ENCODE data around the gene MAGEA10. TPM values are rescaled to one million over a fixed set of nuclear protein-coding genes. Genes with fewer than 3 reads are reported as not detected.
"Not testable (repeated sequence)": the region's sequence is repeated elsewhere in the genome, so short reads cannot be mapped to it uniquely, and the experiment has no call there.

Gene MAGEA10
- total RNA-seq, 1 experiment from 2014 or later = not detected

DNA sequence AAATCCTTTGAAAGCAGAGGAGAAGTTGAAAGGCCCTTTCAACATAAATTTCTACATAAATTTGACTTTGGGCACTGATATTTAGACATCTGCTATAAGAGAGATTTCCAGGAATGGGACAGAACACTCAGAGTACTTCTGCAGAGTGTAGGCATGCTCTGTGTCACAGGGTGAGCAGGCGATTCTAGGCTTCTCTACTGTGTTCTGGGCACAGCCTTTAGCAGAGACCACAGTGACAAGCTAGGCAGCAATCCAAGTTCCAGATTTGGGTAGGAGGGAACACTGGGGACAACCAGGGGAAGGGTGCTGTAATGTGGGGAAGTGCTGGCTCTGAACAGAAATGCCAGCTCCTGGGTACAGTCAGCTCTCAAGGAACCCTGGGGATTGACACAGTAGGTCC, 6.9 kb downstream of the MAGEA10 start:
- H3K9me3 ChIP-seq (ENCODE audit: control insufficient read depth, low read depth, low read length) = peaks cover 49% of the 10 kb centered on the region
- no peak overlapping the region for H3K27ac ChIP-seq (ENCODE audit: insufficient read length, low read depth, low read length)
- H4K91ac ChIP-seq (ENCODE audit: insufficient read length, low read depth, low read length) = no peak overlapping the region
- no peaks in the 10 kb centered on the region for H3K27me3 ChIP-seq (ENCODE audit: insufficient read depth, low read length)
- no peak overlapping the region for H3K18ac ChIP-seq (ENCODE audit: insufficient read length, low read depth, low read length)
- H3K4me1 Mint-ChIP-seq = peaks cover 8 to 9% of the 10 kb centered on the region in 2 experiments
- H4K5ac ChIP-seq (ENCODE audit: insufficient read length, low read depth, low read length) = no peak overlapping the region
- no peak overlapping the region for H3K4me2 ChIP-seq (ENCODE audit: insufficient read depth, insufficient read length, low read length)
- H3K14ac ChIP-seq (ENCODE audit: insufficient read depth, low read length) = no peak overlapping the region
- H3K4ac ChIP-seq (ENCODE audit: low read depth, low read length) = no peak overlapping the region
- H4K20me1 ChIP-seq (ENCODE audit: control insufficient read depth, insufficient read depth, insufficient read length) = no peaks in the 10 kb centered on the region
- no peak overlapping the region for H2BK15ac ChIP-seq (ENCODE audit: low read depth, low read length)
- no peak overlapping the region for H2AFZ ChIP-seq (ENCODE audit: low read length)
- H3K27me3 Mint-ChIP-seq (ENCODE audit: low read depth) = peaks cover 3% of the 10 kb centered on the region
- peaks cover 5 to 8% (median 7%) of the 10 kb centered on the region in 3 experiments; a peak in 5 of 7 replicates for H3K36me3 Mint-ChIP-seq (ENCODE audit: insufficient read depth in 1 of 3, low read depth in 3 of 3)
- H2BK120ac ChIP-seq (ENCODE audit: low read depth, low read length, poor library complexity, severe bottlenecking) = no peak overlapping the region
- H3K4me1 ChIP-seq (ENCODE audit: insufficient read depth, low read length) = no peaks in the 10 kb centered on the region
- H3K27ac Mint-ChIP-seq = no peak overlapping the region
- no peak overlapping the region for H3K9ac ChIP-seq (ENCODE audit: extremely low read depth, insufficient read length, low read length)
- no peaks in the 10 kb centered on the region for H3K23me2 ChIP-seq (ENCODE audit: insufficient read length, low read depth, low read length, poor library complexity, severe bottlenecking)
- no peaks in the 10 kb centered on the region for H3K79me2 ChIP-seq (ENCODE audit: insufficient read depth, low read length)
- no CpG with 5 or more reads among the region's 1 CpG for WGBS (ENCODE audit: extremely low coverage, insufficient read length, low lambda C conversion rate)
- no peak for DNase-seq
- peaks cover 70 to 80% of the 10 kb centered on the region in 2 experiments for H3K9me3 Mint-ChIP-seq
- no peak overlapping the region for H2BK20ac ChIP-seq (ENCODE audit: low read depth, low read length, poor library complexity, severe bottlenecking)
- no peaks in the 10 kb centered on the region for H3K79me1 ChIP-seq (ENCODE audit: insufficient read depth, low read depth, low read length, poor library complexity, severe bottlenecking)
- H2BK5ac ChIP-seq (ENCODE audit: insufficient read length, low read length) = no peak overlapping the region
- H2BK12ac ChIP-seq (ENCODE audit: insufficient read length, low read depth, low read length) = no peak overlapping the region
- H3K56ac ChIP-seq (ENCODE audit: insufficient read length, low read depth, low read length) = no peak overlapping the region
- H3K4me3 Mint-ChIP-seq = no peak overlapping the region
- no peak overlapping the region for H3K23ac ChIP-seq (ENCODE audit: insufficient read length, low read depth, low read length)
- TF ChIP-seq, protein P1, sequence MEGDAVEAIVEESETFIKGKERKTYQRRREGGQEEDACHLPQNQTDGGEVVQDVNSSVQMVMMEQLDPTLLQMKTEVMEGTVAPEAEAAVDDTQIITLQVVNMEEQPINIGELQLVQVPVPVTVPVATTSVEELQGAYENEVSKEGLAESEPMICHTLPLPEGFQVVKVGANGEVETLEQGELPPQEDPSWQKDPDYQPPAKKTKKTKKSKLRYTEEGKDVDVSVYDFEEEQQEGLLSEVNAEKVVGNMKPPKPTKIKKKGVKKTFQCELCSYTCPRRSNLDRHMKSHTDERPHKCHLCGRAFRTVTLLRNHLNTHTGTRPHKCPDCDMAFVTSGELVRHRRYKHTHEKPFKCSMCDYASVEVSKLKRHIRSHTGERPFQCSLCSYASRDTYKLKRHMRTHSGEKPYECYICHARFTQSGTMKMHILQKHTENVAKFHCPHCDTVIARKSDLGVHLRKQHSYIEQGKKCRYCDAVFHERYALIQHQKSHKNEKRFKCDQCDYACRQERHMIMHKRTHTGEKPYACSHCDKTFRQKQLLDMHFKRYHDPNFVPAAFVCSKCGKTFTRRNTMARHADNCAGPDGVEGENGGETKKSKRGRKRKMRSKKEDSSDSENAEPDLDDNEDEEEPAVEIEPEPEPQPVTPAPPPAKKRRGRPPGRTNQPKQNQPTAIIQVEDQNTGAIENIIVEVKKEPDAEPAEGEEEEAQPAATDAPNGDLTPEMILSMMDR (conservative IDR thresholded peaks at IDR 0.05) = no peak
- no peak overlapping the region for H4K8ac ChIP-seq (replicated peaks; ENCODE audit: insufficient read length, low read depth, low read length)
- H3T11ph ChIP-seq (ENCODE audit: low read length) = no peak overlapping the region
- H2AK5ac ChIP-seq (ENCODE audit: insufficient read length, low read length) = no peak overlapping the region

DNA sequence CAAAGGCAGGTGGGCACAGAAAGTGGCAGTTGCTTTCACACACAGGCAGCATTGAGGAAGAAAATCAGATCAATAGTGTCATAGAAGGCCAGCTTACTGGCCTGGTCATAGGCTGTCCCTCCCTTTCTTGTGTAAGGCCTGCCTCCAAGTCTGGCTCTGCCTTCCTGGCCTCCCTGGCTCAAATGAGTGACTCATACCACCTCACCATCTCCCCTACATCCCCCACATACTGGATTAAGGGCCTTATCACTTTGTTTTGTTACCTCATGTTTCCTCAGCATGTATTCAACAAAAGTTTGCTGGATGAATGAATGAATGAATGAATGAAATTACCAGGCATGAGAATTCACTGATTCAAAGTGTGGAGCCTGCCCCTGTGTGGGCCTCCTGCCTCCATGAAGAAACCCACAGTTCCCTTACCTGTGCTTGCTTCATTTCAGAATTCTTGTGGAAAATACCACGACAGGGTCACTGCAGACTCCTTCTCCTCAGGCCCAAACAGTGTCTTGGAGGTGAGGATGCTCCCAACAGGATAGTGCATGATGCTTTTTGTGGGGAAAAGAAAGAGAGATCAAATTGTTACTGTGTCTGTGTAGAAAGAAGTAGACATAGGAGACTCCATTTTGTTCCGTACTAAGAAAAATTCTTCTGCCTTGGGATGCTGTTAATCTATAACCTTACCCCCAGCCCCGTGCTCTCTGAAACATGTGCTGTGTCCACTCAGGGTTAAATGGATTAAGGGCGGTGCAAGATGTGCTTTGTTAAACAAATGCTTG, 9.1 kb downstream of the MAGEA10 start:
- not testable (repeated sequence) for H3K4me3 Mint-ChIP-seq; H3K14ac ChIP-seq (ENCODE audit: insufficient read depth, low read length); H2AK5ac ChIP-seq (ENCODE audit: insufficient read length, low read length); H3K36me3 Mint-ChIP-seq (ENCODE audit: insufficient read depth in 1 of 3, low read depth in 3 of 3); H3K9ac ChIP-seq (ENCODE audit: extremely low read depth, insufficient read length, low read length); H3K4ac ChIP-seq (ENCODE audit: low read depth, low read length); H2BK15ac ChIP-seq (ENCODE audit: low read depth, low read length); H3K23me2 ChIP-seq (ENCODE audit: insufficient read length, low read depth, low read length, poor library complexity, severe bottlenecking); H2BK12ac ChIP-seq (ENCODE audit: insufficient read length, low read depth, low read length); H4K5ac ChIP-seq (ENCODE audit: insufficient read length, low read depth, low read length); H2AFZ ChIP-seq (ENCODE audit: low read length); H3T11ph ChIP-seq (ENCODE audit: low read length); H3K23ac ChIP-seq (ENCODE audit: insufficient read length, low read depth, low read length); H3K56ac ChIP-seq (ENCODE audit: insufficient read length, low read depth, low read length); H4K8ac ChIP-seq (replicated peaks; ENCODE audit: insufficient read length, low read depth, low read length); H2BK120ac ChIP-seq (ENCODE audit: low read depth, low read length, poor library complexity, severe bottlenecking); H3K27ac Mint-ChIP-seq; H3K79me1 ChIP-seq (ENCODE audit: insufficient read depth, low read depth, low read length, poor library complexity, severe bottlenecking); H3K27me3 Mint-ChIP-seq (ENCODE audit: low read depth); H4K91ac ChIP-seq (ENCODE audit: insufficient read length, low read depth, low read length); H3K27ac ChIP-seq (ENCODE audit: insufficient read length, low read depth, low read length); DNase-seq; H3K79me2 ChIP-seq (ENCODE audit: insufficient read depth, low read length); H3K18ac ChIP-seq (ENCODE audit: insufficient read length, low read depth, low read length); H4K20me1 ChIP-seq (ENCODE audit: control insufficient read depth, insufficient read depth, insufficient read length); H3K4me1 ChIP-seq (ENCODE audit: insufficient read depth, low read length); H2BK5ac ChIP-seq (ENCODE audit: insufficient read length, low read length); H3K4me1 Mint-ChIP-seq; H3K27me3 ChIP-seq (ENCODE audit: insufficient read depth, low read length); H2BK20ac ChIP-seq (ENCODE audit: low read depth, low read length, poor library complexity, severe bottlenecking); H3K4me2 ChIP-seq (ENCODE audit: insufficient read depth, insufficient read length, low read length)
- peaks cover 53% of the 10 kb centered on the region for H3K9me3 ChIP-seq (ENCODE audit: control insufficient read depth, low read depth, low read length)
- peaks cover 57 to 69% of the 10 kb centered on the region in 2 experiments for H3K9me3 Mint-ChIP-seq
- no CpG with 5 or more reads among the region's 4 CpGs for WGBS (ENCODE audit: extremely low coverage, insufficient read length, low lambda C conversion rate)
